Caco-2 (cell line): Measurements from ENCODE around the gene SPIN1. TPM values are rescaled to one million over a fixed set of nuclear protein-coding genes. Genes with fewer than 3 reads are reported as not detected.
A peak's percentile ranks its signal among the peaks of the same experiment; 100 is the strongest.

Experiments used
- BruUV-seq: library from RNA; stranded (reverse); fragments of 400-500 nt; replicated peaks from 2 replicates; lab custom pipeline; 2021; lab: Mats Ljungman, UMichigan
- CTCF ChIA-PET: fragments of 300-600 bp; sonication (Branson Sonifier 250); formaldehyde crosslinking; loops from one replicate; lab custom pipeline; 2022; ENCODE audit warnings: antibody characterized with exemption; lab: Charles Lee
- POLR2A ChIA-PET: fragments of 300-600 bp; sonication (Branson Sonifier 250); formaldehyde crosslinking; loops from one replicate; lab custom pipeline; 2022; ENCODE audit warnings: antibody characterized with exemption; lab: Charles Lee
- DNase-seq, 2 experiments: peaks; one replicate each; pipeline versions ENCODE4 v3.0.0 to v3.0.0-alpha.2; 2020 to 2022
- H3K27me3 ChIP-seq: replicated peaks from 2 replicates; pipeline ENCODE4 v1.6.0; 2011; ENCODE audit warnings: low read length; ENCODE audit not compliant: control insufficient read depth, insufficient read depth
- H3K36me3 ChIP-seq: 2 replicates; pipeline ENCODE4 v1.5.1; 2011; ENCODE audit warnings: low read length; ENCODE audit not compliant: control insufficient read depth, insufficient read depth
- H3K4me1 ChIP-seq: fragments of 250-450 bp; sonication (Bioruptor Pico); 2 replicates; pipeline ENCODE4 v1.5.1; 2020; ENCODE audit warnings: mild to moderate bottlenecking
- H3K4me3 ChIP-seq: 2 replicates; pipeline ENCODE4 v1.5.1; 2011; ENCODE audit warnings: low read depth, mild to moderate bottlenecking, control low read depth, low read length
- H3K9me3 ChIP-seq: fragments of 250-450 bp; sonication (Bioruptor Pico); 2 replicates; pipeline ENCODE4 v1.5.1; 2020; ENCODE audit warnings: mild to moderate bottlenecking, moderate library complexity
- H3K27ac Mint-ChIP-seq: one replicate; pipeline ENCODE4 v1.8.0; 2022; ENCODE audit warnings: mixed read lengths; ENCODE audit not compliant: unreplicated experiment
- H3K27me3 Mint-ChIP-seq: one replicate; pipeline ENCODE4 v1.8.0; 2022; ENCODE audit warnings: mixed read lengths; ENCODE audit not compliant: insufficient read depth, unreplicated experiment
- H3K36me3 Mint-ChIP-seq: one replicate; pipeline ENCODE4 v1.8.0; 2022; ENCODE audit warnings: mild to moderate bottlenecking, mixed read lengths; ENCODE audit not compliant: insufficient read depth, unreplicated experiment
- H3K4me1 Mint-ChIP-seq: one replicate; pipeline ENCODE4 v1.8.0; 2022; ENCODE audit warnings: low read depth, mixed read lengths; ENCODE audit not compliant: unreplicated experiment
- H3K4me3 Mint-ChIP-seq: one replicate; pipeline ENCODE4 v1.8.0; 2022; ENCODE audit warnings: mild to moderate bottlenecking, moderate library complexity, mixed read lengths; ENCODE audit not compliant: unreplicated experiment
- H3K9me3 Mint-ChIP-seq: one replicate; pipeline ENCODE4 v1.8.0; 2022; ENCODE audit warnings: mixed read lengths; ENCODE audit not compliant: unreplicated experiment
- CTCF ChIP-seq, 2 experiments: fragments of 200-600 bp in 1 of 2; IDR thresholded peaks; 1 replicate in 1 of 2; 2 replicates in 1 of 2; pipeline versions ENCODE4 v1.5.1 to v1.8.0; 2011 to 2022; ENCODE audit warnings: antibody characterized with exemption in 1 of 2, control low read depth in 1 of 2, inconsistent platforms in 1 of 2, low read depth in 1 of 2, low read length in 1 of 2, mild to moderate bottlenecking in 1 of 2, moderate library complexity in 1 of 2; ENCODE audit not compliant: insufficient read depth in 1 of 2, severe bottlenecking in 1 of 2, unreplicated experiment in 1 of 2
- intact Hi-C: fragments of 100-400 bp; cut with micrococcal nuclease; formaldehyde crosslinking; loops from one replicate; pipeline ENCODE4 v1.10.0; 2022; ENCODE audit not compliant: unreplicated experiment
- total RNA-seq: library from RNA; stranded (reverse); gene quantifications from 2 replicates; pipeline ENCODE4 v1.2.3, GENCODE V29; 2022

Gene SPIN1
- total RNA-seq, 1 experiment from 2014 or later, result 51.7 TPM

DNA sequence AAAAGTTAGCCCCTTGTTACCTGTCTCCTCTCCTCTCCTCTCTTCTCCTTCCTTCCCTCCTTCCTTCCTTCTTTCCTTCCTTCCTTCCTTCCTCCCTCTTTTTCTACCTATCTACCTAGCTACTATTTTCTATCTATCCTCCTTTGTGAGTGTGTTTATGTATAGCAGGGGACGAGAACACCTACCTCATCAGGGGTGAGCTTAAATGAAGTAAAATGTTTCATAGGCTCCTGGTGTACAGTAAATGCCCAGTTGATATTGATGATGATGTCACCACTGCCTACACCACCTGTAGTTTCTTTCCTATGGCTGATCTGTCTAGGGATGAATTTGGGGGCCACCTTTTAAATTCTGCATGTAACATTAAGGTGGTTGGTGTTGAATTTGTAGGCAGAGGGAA lies 4.3 kb downstream of the SPIN1 start:
- H3K4me3 Mint-ChIP-seq, result no peak overlapping the region
- no peaks in the 10 kb centered on the region for H3K27me3 ChIP-seq
- H3K9me3 Mint-ChIP-seq, result no peaks in the 10 kb centered on the region
- peak overlapping the region; percentile 56 for H3K27ac Mint-ChIP-seq
- no peak overlapping the region for H3K4me3 ChIP-seq
- H3K9me3 ChIP-seq, result no peaks in the 10 kb centered on the region
- no peaks in the 10 kb centered on the region for H3K27me3 Mint-ChIP-seq
- DNase-seq, result no peak
- no peaks in the 10 kb centered on the region; the same call in 1 of the 2 replicates for H3K4me1 ChIP-seq
- intact Hi-C loops, result no loop called here
- TF ChIP-seq CTCF (IDR thresholded peaks at IDR 0.05; ENCODE audit: insufficient read depth in 1 of 2, low read depth in 1 of 2, low read length in 1 of 2, severe bottlenecking in 1 of 2, unreplicated experiment in 1 of 2), result no peak
- POLR2A ChIA-PET, result no interaction called here
- CTCF ChIA-PET, result no interaction called here
- peaks cover 27% of the 10 kb centered on the region for H3K36me3 Mint-ChIP-seq
- H3K4me1 Mint-ChIP-seq, result peaks cover 13% of the 10 kb centered on the region
- BruUV-seq, result no TSS peak
- H3K36me3 ChIP-seq, result no peaks in the 10 kb centered on the region

- H3K4me3 Mint-ChIP-seq, result no peak overlapping the region
- no peak for TF ChIP-seq CTCF (IDR thresholded peaks at IDR 0.05; ENCODE audit: insufficient read depth in 1 of 2, low read depth in 1 of 2, low read length in 1 of 2, severe bottlenecking in 1 of 2, unreplicated experiment in 1 of 2)
- H3K27me3 Mint-ChIP-seq, result no peaks in the 10 kb centered on the region
- ChIA-PET POLR2A (no interaction called here), CTCF (no interaction called here)
- no peaks in the 10 kb centered on the region for H3K9me3 Mint-ChIP-seq
- H3K4me3 ChIP-seq, result no peak overlapping the region
- H3K4me1 Mint-ChIP-seq, result peaks cover 25% of the 10 kb centered on the region
- H3K36me3 Mint-ChIP-seq, result peaks cover 20% of the 10 kb centered on the region
- DNase-seq, result no peak
- no peaks in the 10 kb centered on the region for H3K27me3 ChIP-seq
- no peaks in the 10 kb centered on the region for H3K4me1 ChIP-seq
- H3K36me3 ChIP-seq, result no peaks in the 10 kb centered on the region; the same call in 1 of the 2 replicates
- intact Hi-C loops, result no loop called here
- BruUV-seq, result no TSS peak
- no peaks in the 10 kb centered on the region for H3K9me3 ChIP-seq
- H3K27ac Mint-ChIP-seq, result no peak overlapping the region
Observed at GRCh38 chr9:88396836-88397577, 8.8 kb downstream of the SPIN1 start.

DNA sequence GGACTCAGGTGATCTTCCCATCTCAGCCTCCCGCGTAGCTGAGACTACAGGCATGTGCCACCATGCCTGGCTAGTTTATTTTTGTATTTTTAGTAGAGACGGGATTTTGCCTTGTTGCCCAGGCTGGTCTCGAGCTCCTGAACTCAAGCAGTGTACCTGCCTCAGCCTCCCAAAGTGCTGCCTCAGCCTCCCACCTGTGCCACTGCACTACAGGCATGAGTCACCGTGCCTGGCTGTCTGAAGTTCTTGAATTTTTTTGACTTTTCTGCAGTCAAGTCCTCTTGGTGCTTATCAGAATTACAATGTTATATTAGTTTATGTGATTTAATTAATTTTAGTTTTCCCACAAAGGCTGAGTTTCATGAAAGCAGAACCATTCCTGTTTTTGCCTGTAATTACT lies 9.8 kb downstream of the SPIN1 start:
- no peaks in the 10 kb centered on the region; the same call in 1 of the 2 replicates for H3K36me3 ChIP-seq
- no peaks in the 10 kb centered on the region for H3K9me3 Mint-ChIP-seq
- H3K36me3 Mint-ChIP-seq, result peaks cover 13% of the 10 kb centered on the region
- no peaks in the 10 kb centered on the region for H3K27me3 ChIP-seq
- H3K9me3 ChIP-seq, result no peaks in the 10 kb centered on the region
- POLR2A ChIA-PET, result no interaction called here
- BruUV-seq, result no TSS peak
- H3K4me3 ChIP-seq, result no peak overlapping the region
- intact Hi-C loops, result no loop called here
- no peak overlapping the region for H3K4me3 Mint-ChIP-seq
- no peaks in the 10 kb centered on the region for H3K4me1 ChIP-seq
- TF ChIP-seq CTCF (IDR thresholded peaks at IDR 0.05; ENCODE audit: insufficient read depth in 1 of 2, low read depth in 1 of 2, low read length in 1 of 2, severe bottlenecking in 1 of 2, unreplicated experiment in 1 of 2), result no peak
- no peaks in the 10 kb centered on the region for H3K27me3 Mint-ChIP-seq
- DNase-seq, result no peak
- CTCF ChIA-PET, result no interaction called here
- no peak overlapping the region for H3K27ac Mint-ChIP-seq
- peaks cover 15% of the 10 kb centered on the region for H3K4me1 Mint-ChIP-seq
